Activated CD8-positive, alpha-beta memory T cell treated with anti-CD3 and anti-CD28 coated beads for 1 hour (primary cell): ENCODE results near the gene CALCA.

Experiments
- DNase-seq, 2 donors: peaks; one replicate each; pipeline ENCODE4 v3.0.0-alpha.2; 2020; ENCODE audit warnings: low read depth in 1 of 2; ENCODE audit errors: extremely low read depth in 1 of 2

Gene CALCA

DNA sequence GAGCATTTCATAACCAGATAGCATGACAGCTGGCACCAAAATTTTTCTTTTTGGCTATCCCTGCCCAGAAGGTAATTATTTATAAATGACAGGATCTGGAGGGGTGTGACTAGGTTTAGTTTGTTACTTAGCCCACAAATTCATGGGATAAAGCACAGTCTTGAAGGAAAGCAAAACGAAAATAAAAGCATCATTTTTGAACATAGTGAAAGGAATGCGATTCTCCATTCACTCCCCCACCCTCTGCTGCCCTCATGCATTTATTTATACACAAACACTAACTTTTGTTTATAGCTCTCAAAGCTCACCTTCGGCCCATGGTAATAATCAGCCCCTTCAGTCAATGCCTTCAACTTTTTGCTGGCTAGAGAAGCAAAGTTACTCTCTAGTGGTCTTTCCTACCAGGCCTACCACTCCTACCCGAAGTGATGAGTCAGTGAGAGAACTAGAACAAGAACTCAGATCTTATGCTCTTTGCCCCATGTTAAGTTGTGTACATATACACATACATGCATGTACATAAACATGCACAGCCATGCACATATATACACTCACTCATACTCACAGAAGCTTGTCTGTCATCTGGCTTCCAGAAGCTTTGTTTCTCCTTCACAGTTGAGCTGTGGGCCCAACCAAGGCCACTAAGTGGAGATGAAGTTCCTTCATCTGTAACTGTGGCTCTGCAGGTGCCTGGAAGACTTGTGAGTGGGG is 22.6 kb downstream of the CALCA start:
- no peak for DNase-seq

DNA sequence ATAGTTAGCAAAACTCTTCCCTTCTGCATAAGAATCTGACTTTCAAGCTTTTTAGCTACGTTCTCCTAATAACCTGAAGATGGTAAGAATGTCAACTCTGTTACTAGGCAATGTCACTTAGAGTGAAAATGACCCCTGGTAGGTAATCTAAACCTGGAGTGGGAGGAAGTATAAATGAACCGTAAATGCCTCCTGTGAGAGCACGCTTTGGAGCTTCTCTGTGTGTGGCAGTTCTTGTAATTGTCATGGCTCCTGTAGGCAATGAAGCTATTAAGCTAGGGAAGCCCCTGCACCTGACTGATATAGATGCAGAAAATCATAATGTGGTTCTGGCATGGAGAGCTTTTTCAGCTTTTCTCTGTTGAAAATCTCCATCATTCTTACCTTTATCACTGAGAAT is 29.4 kb downstream of the CALCA start:
- DNase-seq = no peak

DNA sequence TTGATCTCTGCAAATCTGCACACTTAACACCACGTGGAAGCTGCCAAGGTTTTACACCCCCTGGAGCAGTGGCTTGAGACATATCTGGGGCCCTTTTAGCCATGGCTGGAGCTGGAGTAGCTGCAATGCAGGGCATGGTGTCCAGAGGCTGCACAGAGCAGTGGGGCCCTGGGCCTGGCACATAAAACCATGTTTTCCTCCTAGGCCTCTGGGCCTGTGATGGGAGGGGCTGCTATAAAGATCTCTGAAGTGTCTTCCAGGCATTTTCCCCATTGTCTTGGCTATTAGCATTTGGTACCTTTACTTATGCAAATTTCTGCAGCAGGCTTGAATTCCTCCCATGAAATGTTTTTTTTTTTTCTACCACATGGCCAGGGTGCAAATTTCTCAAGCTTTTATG is 33.2 kb downstream of the CALCA start:
- no peak for DNase-seq

DNA sequence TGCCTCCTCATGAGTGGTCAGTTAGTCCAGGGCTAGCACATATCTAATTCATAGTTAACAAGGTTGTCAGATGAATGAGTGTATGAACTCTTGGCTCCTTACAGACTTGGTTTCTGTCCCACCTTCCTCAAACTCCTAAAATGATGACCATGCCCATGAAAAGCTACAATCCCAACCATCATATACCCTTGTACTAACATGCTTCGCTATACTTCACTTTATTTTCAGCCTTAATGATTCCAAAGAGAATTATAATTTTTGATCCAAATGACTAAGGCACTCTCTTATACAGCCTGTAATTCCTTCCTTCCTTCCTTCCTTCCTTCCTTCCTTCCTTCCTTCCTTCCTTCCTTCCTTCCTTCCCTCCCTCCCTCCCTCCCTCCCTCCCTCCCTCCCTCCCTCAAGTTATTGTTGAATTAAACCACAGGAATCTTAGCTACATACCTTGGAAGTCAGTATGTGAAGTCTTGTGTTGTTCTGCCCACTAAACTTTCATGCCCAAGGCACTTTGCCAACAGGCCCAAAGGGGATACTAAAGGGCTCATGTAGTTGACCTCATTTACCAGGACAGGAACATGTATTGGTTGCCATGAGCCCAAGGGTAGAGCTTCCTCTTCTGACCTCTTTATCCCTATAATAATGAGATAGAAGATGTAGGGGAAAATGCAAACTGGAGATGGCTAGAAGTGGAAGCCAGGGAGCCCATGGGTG is 37.4 kb downstream of the CALCA start:
- no peak for DNase-seq

DNA sequence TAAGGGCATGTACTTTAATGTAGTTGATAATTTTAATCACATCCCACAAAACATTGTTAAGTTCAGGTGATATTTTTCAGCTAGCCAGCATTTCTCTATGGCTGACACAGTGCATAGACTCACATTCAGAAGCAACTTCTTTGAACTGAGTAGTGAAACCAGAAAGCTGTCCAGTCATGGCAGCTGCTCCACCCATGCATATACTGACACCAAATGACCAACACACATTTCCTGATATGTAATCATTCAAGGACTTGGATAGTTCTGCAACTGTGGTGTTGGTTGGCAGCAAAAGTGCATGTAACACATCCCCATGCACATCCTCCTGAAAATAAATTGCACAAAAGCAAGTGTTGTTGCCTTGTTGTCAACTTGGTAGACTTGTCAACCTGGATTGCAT is 39.7 kb downstream of the CALCA start:
- no peak for DNase-seq

DNA sequence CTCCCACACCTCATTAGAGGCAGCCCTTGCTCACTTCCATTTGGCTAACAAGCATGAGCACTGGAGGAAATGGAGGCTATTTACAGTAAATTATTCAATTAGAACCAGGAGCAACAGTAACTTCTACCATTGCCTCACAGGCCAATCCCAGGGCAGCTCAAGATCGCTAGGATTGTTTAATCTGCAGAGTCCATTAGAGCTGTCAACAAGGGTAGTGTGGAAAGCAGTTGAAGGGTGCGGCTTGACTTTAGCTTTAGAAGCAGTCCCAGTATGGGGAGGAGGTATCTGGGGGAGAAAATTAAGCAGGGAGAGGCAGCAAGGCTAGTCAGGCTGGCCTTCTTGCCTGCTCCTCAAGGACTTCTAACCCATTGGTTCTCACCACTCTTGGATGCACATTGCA is 41.8 kb downstream of the CALCA start:
- no peak for DNase-seq

DNA sequence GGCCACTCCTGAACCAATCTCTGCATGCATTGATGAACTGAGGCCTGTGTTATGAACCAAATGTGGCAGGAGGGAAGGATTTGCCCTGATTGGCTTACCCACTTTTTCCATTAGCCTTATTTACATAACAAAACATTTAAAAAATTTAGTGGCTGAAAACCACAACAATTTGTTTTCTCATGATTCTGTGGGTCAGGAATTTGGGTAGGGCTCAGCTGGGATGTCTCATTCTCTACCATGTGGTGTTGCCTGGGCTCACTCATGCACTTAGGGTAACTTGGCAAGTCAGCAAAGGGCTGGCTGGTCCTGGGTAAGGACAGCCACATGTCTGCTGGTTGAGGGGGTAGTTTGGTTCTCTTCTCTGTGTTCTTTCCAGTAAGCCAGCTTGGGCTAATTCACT is 45.0 kb downstream of the CALCA start:
- no peak for DNase-seq

DNA sequence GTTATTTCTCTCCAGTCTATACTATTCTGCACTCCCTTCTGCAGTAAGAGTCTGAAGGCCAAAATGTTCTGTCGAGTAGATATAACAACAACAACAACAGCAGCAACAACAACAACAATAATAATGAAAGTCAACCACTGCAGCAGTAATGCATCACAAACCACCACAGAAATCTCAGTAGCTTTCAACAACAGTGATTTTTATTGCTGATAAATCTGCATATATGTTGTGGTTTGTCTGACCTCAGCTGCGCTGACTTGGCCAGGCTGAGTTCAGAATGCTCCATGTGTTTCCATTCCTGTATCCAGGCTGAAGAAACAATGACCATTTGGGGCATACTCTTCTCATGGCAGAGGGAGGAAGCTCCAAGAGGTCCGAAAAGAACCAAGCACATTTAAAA is 47.8 kb downstream of the CALCA start:
- no peak for DNase-seq
